ENCODE measurements around the gene SDK1.

SDK1 gene

GRCh38 chr7:4127909-4128560 is 827.0 kb downstream of the SDK1 start:
- DNase-seq: no peak

GRCh38 chr7:4129481-4130122 is 828.5 kb downstream of the SDK1 start:
- DNase-seq: no peak

GRCh38 chr7:4131063-4131462 is 830.0 kb downstream of the SDK1 start:
- DNase-seq: no peak

- DNase-seq: no peak
Observed at GRCh38 chr7:4132221-4132620, 831.2 kb downstream of the SDK1 start.

- DNase-seq: no peak
Observed at GRCh38 chr7:4133491-4134044, 832.5 kb downstream of the SDK1 start.

GRCh38 chr7:4134204-4134603 is 833.2 kb downstream of the SDK1 start:
- DNase-seq: no peak

GRCh38 chr7:4134631-4135030 is 833.6 kb downstream of the SDK1 start:
- no peak for DNase-seq

- DNase-seq: no peak
Observed at GRCh38 chr7:4135301-4135700, 834.2 kb downstream of the SDK1 start.

GRCh38 chr7:4136036-4136435 is 835.0 kb downstream of the SDK1 start:
- no peak for DNase-seq

GRCh38 chr7:4136501-4137110 is 835.6 kb downstream of the SDK1 start:
- no peak for DNase-seq

GRCh38 chr7:4137552-4137951 is 836.5 kb downstream of the SDK1 start:
- DNase-seq: no peak

GRCh38 chr7:4138866-4139265 is 837.8 kb downstream of the SDK1 start:
- DNase-seq: no peak

- DNase-seq: no peak
Observed at GRCh38 chr7:4139656-4140625, 838.9 kb downstream of the SDK1 start.

- DNase-seq: no peak
Observed at GRCh38 chr7:4140933-4141332, 839.9 kb downstream of the SDK1 start.

GRCh38 chr7:4143006-4143405 is 842.0 kb downstream of the SDK1 start:
- no peak for DNase-seq

GRCh38 chr7:4143511-4144171 is 842.6 kb downstream of the SDK1 start:
- no peak for DNase-seq

- no peak for DNase-seq
Observed at GRCh38 chr7:4144172-4144701, 843.2 kb downstream of the SDK1 start.

GRCh38 chr7:4144811-4145510 is 843.9 kb downstream of the SDK1 start:
- DNase-seq: no peak

- no peak for DNase-seq
Observed at GRCh38 chr7:4145576-4145975, 844.5 kb downstream of the SDK1 start.

- no peak for DNase-seq
Observed at GRCh38 chr7:4147926-4148620, 847.0 kb downstream of the SDK1 start.

- DNase-seq: no peak
Observed at GRCh38 chr7:4149236-4149635, 848.2 kb downstream of the SDK1 start.

Measured in activated naive CD4-positive, alpha-beta T cell treated with Interleukin-2 at 50 U/mL for 16 hours (primary cell).